Kidney (tissue), 14 donors: ENCODE measurements around the gene TTC7B. TPM values are rescaled to one million over a fixed set of nuclear protein-coding genes. Genes with fewer than 3 reads are reported as not detected.

ENCODE experiments used
- DNase-seq, 5 donors: peaks; one replicate each; pipeline ENCODE4 v3.0.0-alpha.2; 2013 to 2020
- FAIRE-seq: peaks from 2 replicates; lab custom pipeline; 2012; peaks lifted over from hg19 to GRCh38; lab: Jason Lieb, UNC
- H3K27ac ChIP-seq, 2 donors: one replicate each; pipeline ENCODE4 v1.7.0; 2013; ENCODE audit warnings: low read depth in 2 of 2, low read length in 2 of 2, inconsistent platforms in 1 of 2
- H3K27me3 ChIP-seq: one replicate; pipeline ENCODE4 v1.7.1; 2013; ENCODE audit warnings: low read length, inconsistent platforms; ENCODE audit not compliant: control insufficient read depth, insufficient read depth
- H3K36me3 ChIP-seq, 3 donors: one replicate each; pipeline versions ENCODE4 v1.7.0 to v1.7.1; 2013; ENCODE audit warnings: low read length in 3 of 3, control low read depth in 1 of 3, inconsistent platforms in 1 of 3; ENCODE audit not compliant: insufficient read depth in 3 of 3, control insufficient read depth in 2 of 3
- H3K4me1 ChIP-seq, 3 donors: one replicate each; pipeline versions ENCODE4 v1.7.0 to v1.7.1; 2013; ENCODE audit warnings: low read length in 3 of 3, inconsistent platforms in 1 of 3, low read depth in 1 of 3; ENCODE audit not compliant: control insufficient read depth in 2 of 3, insufficient read depth in 2 of 3
- H3K4me3 ChIP-seq, 3 donors: one replicate each; pipeline versions ENCODE4 v1.7.0 to v1.8.1; 2013; ENCODE audit warnings: low read length in 3 of 3, control low read depth in 1 of 3, inconsistent platforms in 1 of 3
- H3K9ac ChIP-seq, 3 donors: one replicate each; pipeline versions ENCODE4 v1.7.0 to v1.7.1; 2013; ENCODE audit warnings: low read length in 3 of 3, control low read depth in 1 of 3, inconsistent platforms in 1 of 3
- H3K9me3 ChIP-seq, 3 donors: one replicate each; pipeline versions ENCODE4 v1.7.0 to v1.7.1; 2013; ENCODE audit warnings: low read length in 3 of 3, control low read depth in 1 of 3, inconsistent platforms in 1 of 3; ENCODE audit not compliant: control insufficient read depth in 2 of 3, insufficient read depth in 1 of 3
- intact Hi-C: fragments of 100-400 bp; cut with DNase I; formaldehyde crosslinking; loops from one replicate; pipeline ENCODE4 v1.11.1; 2022
- polyA plus RNA-seq: library from polyadenylated mRNA; stranded (reverse); fragments of 350-450 nt; fragmentation: Illumina TruSeq; extraction: RNeasy Lipid Tissue Mini Kit (QIAGEN cat#74804); gene quantifications from one replicate; pipeline ENCODE4 v1.2.3, GENCODE V29; 2014; ENCODE audit warnings: low read depth, low replicate concordance; ENCODE audit not compliant: insufficient read depth
- total RNA-seq: library from RNA; stranded (reverse); fragmentation: NEBNext Ultra II Directional; extraction: Animal tissue kit (Norgen Biotek cat#: 25700); gene quantifications from one replicate; pipeline ENCODE4 v1.2.1, GENCODE V29; 2021
- TF ChIP-seq, protein P1 (sequence below): IDR thresholded peaks from 3 replicates; pipeline ENCODE4 v1.5.1; 2012; ENCODE audit warnings: mild to moderate bottlenecking, moderate library complexity, borderline replicate concordance; ENCODE audit not compliant: insufficient read depth; ENCODE audit errors: extremely low read depth
- donor health status: control.
- donor health status: control.
- donor health status: control.
- donor health status: control.
- donor health status: control.
- donor health status: DM: yes; HTN: yes; CAD: no.
- donor health status: Normal renal cell carcinoma (clear cell type).

Gene TTC7B
- total and polyA plus RNA-seq, 2 donors from 2014 or later = 23.4 to 48.3 TPM

GRCh38 chr14:90562652-90563051 is 253.6 kb downstream of the TTC7B start:
- no peak for FAIRE-seq
- Histone ChIP-seq H3K36me3 (no peaks in the 10 kb centered on the region), H3K9ac (no peak overlapping the region), H3K4me3 (no peak overlapping the region), H3K27me3 (no peaks in the 10 kb centered on the region), H3K4me1 (no peaks in the 10 kb centered on the region), H3K27ac (no peak overlapping the region), H3K9me3 (no peaks in the 10 kb centered on the region)
- intact Hi-C loops = no loop called here
- TF ChIP-seq, protein P1, sequence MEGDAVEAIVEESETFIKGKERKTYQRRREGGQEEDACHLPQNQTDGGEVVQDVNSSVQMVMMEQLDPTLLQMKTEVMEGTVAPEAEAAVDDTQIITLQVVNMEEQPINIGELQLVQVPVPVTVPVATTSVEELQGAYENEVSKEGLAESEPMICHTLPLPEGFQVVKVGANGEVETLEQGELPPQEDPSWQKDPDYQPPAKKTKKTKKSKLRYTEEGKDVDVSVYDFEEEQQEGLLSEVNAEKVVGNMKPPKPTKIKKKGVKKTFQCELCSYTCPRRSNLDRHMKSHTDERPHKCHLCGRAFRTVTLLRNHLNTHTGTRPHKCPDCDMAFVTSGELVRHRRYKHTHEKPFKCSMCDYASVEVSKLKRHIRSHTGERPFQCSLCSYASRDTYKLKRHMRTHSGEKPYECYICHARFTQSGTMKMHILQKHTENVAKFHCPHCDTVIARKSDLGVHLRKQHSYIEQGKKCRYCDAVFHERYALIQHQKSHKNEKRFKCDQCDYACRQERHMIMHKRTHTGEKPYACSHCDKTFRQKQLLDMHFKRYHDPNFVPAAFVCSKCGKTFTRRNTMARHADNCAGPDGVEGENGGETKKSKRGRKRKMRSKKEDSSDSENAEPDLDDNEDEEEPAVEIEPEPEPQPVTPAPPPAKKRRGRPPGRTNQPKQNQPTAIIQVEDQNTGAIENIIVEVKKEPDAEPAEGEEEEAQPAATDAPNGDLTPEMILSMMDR = no peak
- DNase-seq = no peak

DNA sequence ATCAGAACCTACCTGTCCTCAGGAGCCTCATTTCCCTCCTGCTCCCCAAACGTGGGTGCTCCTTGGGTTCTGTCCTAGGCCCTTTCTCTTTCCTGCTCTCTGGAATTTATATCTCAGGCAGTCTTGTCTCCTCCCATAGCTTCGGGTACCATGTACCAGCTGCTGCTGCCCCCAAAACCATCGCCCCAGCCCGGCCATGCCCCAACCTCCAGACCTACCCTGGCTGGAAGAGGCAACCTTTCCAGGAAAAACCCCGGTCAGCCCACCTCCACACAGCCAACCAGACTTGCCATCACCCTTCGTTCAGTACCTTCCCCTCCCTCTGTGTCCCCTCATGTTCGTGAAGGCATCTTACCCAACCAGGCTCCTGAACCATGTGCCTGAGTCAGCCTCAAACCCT is 254.3 kb downstream of the TTC7B start:
- no peak for FAIRE-seq
- Histone ChIP-seq H3K4me1 (no peaks in the 10 kb centered on the region), H3K36me3 (no peaks in the 10 kb centered on the region), H3K9me3 (no peaks in the 10 kb centered on the region), H3K27ac (no peak overlapping the region), H3K9ac (no peak overlapping the region), H3K27me3 (no peaks in the 10 kb centered on the region), H3K4me3 (no peak overlapping the region)
- peak in 1 of 5 donors; percentile 30 for DNase-seq
- TF ChIP-seq, protein P1 = no peak
- intact Hi-C loops = no loop called here

GRCh38 chr14:90560991-90561390 is 255.2 kb downstream of the TTC7B start:
- TF ChIP-seq, protein P1 = no peak
- FAIRE-seq (no peak), DNase-seq (peak in 3 of 5 donors; percentile 12 to 47 (median 34))
- no peaks in the 10 kb centered on the region for H3K27me3 ChIP-seq
- H3K4me1 ChIP-seq = peaks cover 0 to 7% (median 0%) of the 10 kb centered on the region in 3 donors
- no peaks in the 10 kb centered on the region for H3K9me3 ChIP-seq
- no peak overlapping the region for H3K27ac ChIP-seq
- H3K9ac ChIP-seq = no peak overlapping the region
- H3K4me3 ChIP-seq = no peak overlapping the region
- intact Hi-C loops = no loop called here
- H3K36me3 ChIP-seq = no peaks in the 10 kb centered on the region

- no peak overlapping the region for H3K9ac ChIP-seq
- intact Hi-C loops = no loop called here
- FAIRE-seq (no peak), DNase-seq (no peak)
- H3K27me3 ChIP-seq = no peaks in the 10 kb centered on the region
- TF ChIP-seq, protein P1 = no peak
- no peak overlapping the region for H3K4me3 ChIP-seq
- no peak overlapping the region for H3K27ac ChIP-seq
- H3K9me3 ChIP-seq = no peaks in the 10 kb centered on the region
- peaks cover 0 to 10% (median under 1%) of the 10 kb centered on the region in 3 donors for H3K4me1 ChIP-seq
- H3K36me3 ChIP-seq = no peaks in the 10 kb centered on the region
Measured at GRCh38 chr14:90560558-90560957, 255.7 kb downstream of the TTC7B start.
